NCI-H774 (cell line): ENCODE data around the gene UNC5B.

Experiments used
- DNase-seq: peaks from one replicate; lab custom pipeline; 2025; lab: John Stamatoyannopoulos, UW

The UNC5B gene

GRCh38 chr10:71223347-71224058, 11.1 kb downstream of the UNC5B start:
- no peak for DNase-seq

GRCh38 chr10:71225291-71226058, 13.1 kb downstream of the UNC5B start:
- no peak for DNase-seq

GRCh38 chr10:71228875-71229675, 16.7 kb downstream of the UNC5B start:
- no peak for DNase-seq

GRCh38 chr10:71229726-71230655, 17.6 kb downstream of the UNC5B start:
- DNase-seq = no peak

- no peak for DNase-seq
Observed at GRCh38 chr10:71230656-71231025, 18.3 kb downstream of the UNC5B start.

GRCh38 chr10:71231206-71231605, 18.8 kb downstream of the UNC5B start:
- no peak for DNase-seq

GRCh38 chr10:71232089-71232998, 20.0 kb downstream of the UNC5B start:
- no peak for DNase-seq

- no peak for DNase-seq
Observed at GRCh38 chr10:71233482-71233892, 21.1 kb downstream of the UNC5B start.

- no peak for DNase-seq
Observed at GRCh38 chr10:71234004-71234894, 21.9 kb downstream of the UNC5B start.

- DNase-seq = no peak
Observed at GRCh38 chr10:71234970-71235685, 22.8 kb downstream of the UNC5B start.

- DNase-seq = no peak
Observed at GRCh38 chr10:71235808-71236207, 23.4 kb downstream of the UNC5B start.

GRCh38 chr10:71236286-71236685, 23.9 kb downstream of the UNC5B start:
- DNase-seq = no peak

- no peak for DNase-seq
Observed at GRCh38 chr10:71236822-71237682, 24.7 kb downstream of the UNC5B start.

GRCh38 chr10:71237843-71238623, 25.7 kb downstream of the UNC5B start:
- no peak for DNase-seq

GRCh38 chr10:71238626-71239025, 26.3 kb downstream of the UNC5B start:
- no peak for DNase-seq

GRCh38 chr10:71239131-71239915, 27.0 kb downstream of the UNC5B start:
- no peak for DNase-seq
